ENCODE results near the gene CEP126.

DNA sequence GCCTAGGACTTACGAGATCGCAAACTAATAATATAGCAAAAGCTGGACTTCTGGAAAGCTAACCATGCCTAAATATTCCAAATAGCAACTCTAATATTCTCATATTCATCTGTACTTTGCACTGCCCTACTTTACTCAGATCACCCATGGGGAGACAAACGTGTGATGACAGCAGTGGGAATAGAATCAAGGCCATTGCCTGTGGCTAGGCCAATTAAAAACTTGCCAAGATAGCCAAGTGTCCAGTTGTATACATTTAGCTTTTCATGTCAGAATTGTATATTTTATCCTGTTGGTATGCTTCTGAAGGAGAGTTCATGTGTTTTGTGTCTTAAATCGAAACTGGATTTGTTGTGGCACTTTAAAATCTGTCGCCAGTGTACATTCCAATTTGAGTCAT lies 1.2 kb upstream of the CEP126 start:
- TF ChIP-seq, protein P1, sequence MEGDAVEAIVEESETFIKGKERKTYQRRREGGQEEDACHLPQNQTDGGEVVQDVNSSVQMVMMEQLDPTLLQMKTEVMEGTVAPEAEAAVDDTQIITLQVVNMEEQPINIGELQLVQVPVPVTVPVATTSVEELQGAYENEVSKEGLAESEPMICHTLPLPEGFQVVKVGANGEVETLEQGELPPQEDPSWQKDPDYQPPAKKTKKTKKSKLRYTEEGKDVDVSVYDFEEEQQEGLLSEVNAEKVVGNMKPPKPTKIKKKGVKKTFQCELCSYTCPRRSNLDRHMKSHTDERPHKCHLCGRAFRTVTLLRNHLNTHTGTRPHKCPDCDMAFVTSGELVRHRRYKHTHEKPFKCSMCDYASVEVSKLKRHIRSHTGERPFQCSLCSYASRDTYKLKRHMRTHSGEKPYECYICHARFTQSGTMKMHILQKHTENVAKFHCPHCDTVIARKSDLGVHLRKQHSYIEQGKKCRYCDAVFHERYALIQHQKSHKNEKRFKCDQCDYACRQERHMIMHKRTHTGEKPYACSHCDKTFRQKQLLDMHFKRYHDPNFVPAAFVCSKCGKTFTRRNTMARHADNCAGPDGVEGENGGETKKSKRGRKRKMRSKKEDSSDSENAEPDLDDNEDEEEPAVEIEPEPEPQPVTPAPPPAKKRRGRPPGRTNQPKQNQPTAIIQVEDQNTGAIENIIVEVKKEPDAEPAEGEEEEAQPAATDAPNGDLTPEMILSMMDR (IDR thresholded peaks at IDR 0.05; ENCODE audit: low read depth, low read length) = no peak
- no peak for TF ChIP-seq EZH2phosphoT487 (IDR thresholded peaks at IDR 0.05; ENCODE audit: low read depth)

Data from OCI-LY3 (cell line).